HK-2 (cell line): ENCODE measurements around the gene ECHS1.
"Not testable (repeated sequence)": the region's sequence is repeated elsewhere in the genome, so short reads cannot be mapped to it uniquely, and the experiment has no call there.

Source experiments
- DNase-seq: peaks from one replicate; pipeline ENCODE4 v3.0.0-alpha.2; 2018; ENCODE audit not compliant: unreplicated experiment

ECHS1 gene

DNA sequence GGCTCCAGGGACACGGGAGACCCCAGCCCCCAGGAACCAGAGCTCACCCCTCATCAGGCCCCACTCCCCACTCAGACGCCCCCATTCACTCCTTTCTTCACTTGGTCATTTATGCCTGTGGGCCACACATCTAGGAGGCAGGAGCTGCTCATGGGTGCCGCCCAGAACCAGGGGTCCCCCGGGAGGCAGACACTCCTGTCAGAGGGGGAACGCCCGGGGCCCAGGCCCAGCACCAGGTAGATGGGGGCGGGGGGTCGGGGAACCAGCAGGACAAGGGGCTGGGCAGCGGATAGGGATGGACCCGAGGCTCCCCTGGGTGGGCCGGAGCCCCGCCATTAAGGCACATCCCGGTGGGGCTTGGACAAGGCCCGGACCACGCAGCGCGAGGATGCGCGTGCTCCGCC is 48.3 kb downstream of the ECHS1 start:
- DNase-seq: no peak

DNA sequence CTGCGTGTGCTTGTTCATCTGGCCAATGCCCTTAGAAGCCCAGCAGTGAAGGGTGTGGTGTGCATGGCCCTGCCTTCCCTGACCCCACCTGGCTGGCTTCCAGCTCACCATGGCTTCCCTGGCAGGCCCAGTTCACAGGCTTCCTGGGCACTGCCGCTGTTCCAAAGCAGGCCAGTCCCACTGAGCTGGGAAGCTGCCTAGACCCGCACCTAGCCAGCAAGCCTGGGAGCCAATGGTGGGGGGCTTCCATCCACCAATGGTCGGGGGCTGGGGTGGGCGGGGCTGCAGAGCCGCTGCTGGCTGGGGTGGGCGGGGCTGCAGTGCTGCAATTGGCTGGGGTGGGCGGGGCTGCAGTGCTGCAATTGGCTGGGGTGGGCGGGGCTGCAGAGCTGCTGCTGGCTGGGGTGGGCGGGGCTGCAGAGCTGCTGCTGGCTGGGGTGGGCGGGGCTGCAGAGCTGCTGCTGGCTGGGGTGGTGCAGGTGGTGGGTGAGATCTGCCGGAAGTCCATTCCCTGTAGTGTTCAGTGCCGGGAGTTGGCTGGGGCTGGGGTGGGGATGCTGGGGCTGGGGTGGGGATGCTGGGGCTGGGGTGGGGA is 48.9 kb downstream of the ECHS1 start:
- DNase-seq: peak; percentile 53

DNA sequence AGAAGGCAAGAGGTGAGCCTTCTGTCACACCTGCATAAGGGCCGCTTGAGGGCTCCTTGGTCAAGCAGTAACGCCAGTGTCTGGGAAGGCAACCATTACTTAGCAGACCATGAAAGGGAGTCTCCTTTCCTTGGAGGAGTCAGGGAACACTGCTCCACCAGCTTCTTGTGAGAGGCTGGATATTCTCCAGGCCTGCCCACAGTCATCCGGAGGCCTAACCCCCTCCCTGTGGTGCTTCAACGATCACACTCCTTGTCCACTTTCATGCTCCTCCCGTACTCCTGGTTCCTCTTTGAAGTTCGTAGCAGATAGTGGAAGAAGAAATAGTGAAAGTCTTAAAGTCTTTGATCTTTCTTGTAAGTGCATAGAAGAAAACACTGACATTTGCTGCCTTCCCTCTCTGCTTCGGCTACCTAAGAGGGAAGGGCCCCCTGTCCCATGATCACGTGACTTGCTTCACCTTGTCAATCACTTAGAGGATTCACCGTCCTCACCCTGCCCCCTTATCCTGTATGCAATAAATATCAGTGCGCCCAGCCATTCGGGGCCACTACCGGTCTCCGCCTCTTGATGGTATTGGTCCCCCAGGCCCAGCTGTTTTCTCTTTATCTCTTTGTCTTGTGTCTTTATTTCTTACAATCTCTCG is 51.0 kb downstream of the ECHS1 start:
- DNase-seq: not testable (repeated sequence)

DNA sequence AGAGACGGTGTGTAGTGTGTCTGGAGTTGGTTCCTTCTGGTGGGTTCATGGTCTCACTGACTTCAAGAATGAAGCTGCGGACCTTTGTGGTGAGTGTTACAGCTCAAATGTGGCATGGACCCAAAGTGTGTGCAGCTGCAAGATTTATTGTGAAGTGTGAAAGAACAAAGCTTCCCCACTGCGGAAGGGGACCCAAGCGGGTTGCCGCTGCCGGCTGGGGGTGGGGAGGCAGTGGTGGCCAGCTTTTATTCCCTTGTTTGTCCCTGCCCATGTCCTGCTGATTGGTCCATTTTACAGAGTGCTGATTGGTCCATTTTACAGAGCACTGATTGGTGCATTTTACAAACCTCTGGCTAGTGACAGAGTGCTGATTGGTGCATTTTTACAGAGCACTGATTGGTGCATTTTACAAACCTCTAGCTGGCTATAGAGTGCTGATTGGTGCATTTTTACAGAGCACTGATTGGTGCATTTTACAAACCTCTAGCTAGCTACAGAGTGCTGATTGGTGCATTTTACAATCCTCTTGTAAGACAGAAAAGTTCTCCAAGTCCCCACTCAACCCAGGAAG is 52.2 kb downstream of the ECHS1 start:
- DNase-seq: not testable (repeated sequence)

DNA sequence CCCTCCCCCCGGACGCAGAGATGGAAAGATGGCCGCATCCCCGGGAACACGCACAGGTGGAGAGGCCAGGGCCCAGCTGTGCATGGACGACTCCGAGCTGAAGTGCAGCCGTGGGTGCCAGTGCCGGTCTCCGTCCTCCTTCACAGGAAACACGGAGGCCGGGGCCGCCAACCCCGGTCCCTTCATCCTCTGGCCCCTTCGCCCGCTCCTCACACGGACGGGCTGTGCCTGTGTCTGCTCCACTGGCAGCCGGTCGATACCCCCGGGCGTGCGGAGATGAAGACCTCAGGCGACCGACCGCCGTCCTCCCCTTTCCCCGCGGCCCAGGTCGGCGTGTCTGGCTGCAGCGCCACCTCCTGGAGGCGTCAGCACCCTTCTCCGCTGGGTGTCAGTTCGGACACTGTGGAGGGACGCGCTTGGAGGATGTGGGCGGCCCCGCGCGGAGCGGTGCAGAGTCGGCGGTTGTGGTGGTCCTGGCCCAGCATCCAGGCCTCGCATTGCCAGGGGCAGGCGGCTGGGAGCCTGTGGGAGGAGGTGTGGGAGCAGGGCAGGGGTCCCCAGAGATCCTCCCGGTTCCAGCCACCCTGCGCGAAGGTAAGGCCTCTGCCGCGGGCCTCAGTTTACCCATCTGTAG is 54.5 kb downstream of the ECHS1 start:
- peak; percentile 85 for DNase-seq

DNA sequence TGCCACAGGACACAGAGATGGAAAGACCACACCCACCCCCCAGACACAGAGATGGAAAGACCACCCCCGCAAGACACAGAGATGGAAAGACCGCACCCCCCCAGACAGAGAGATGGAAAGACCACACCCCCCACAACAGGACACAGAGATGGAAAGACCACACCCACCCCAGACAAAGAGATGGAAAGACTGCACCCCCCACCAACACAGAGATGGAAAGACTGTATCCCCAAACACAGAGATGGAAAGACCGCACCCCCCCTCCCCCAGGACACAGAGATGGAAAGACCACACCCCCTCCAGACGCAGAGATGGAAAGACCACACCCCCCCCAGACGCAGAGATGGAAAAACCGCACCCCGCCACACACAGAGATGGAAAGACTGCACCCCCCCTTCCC is 56.4 kb downstream of the ECHS1 start:
- DNase-seq: no peak

DNA sequence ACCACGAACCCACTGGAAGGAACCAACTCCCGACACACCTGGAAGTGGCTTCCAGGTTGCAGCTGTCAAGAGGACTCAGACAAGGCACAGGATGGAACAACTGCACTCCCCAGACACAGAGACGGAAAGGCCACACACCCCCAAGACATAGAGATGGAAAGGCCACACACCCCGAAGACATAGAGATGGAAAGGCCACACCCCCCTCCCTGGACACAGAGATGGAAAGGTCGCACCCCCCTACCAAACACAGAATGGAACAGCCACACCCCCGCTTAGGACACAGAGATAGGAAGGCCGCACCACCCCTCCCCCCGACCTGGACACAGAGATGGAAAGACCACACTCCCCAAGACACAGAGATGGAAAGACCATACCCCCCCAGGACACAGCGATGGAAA is 56.9 kb downstream of the ECHS1 start:
- DNase-seq: no peak

DNA sequence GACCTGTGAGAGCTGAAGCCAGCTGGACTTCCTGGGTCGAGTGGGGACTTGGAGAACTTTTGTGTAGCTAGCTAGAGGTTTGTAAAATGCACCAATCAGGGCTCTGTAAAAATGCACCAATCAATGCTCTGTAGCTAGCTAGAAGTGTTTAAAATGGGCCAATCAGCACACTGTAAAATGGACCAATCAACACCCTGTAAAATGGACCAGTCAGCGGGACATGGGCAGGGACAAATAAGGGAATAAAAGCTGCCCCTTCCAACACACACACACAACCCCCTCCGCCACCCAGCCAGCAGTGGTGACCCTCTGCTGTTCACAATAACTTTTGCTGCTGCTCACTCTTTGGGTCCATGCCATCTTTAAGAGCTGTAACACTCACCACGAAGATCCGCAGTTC is 57.3 kb downstream of the ECHS1 start:
- DNase-seq: no peak

DNA sequence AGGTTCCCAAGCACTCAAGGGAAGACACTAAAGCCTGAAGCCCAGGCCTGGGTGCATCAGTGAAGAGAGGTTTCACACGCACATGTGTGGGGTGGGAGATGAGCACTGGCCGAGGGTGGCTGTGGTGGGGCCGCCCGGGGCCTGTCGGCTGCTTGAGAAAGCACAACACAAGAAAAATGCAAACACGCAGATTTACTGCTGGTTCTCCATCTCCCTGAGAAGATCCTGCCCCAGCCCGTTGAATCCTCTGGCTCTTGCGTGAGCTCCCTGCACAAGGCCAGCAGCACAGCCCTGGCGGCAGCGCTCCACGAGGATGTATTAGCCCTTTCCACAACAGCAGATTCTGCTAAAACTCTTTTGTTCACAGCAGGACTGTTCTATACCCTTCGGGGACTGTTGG is 58.2 kb downstream of the ECHS1 start:
- DNase-seq: no peak

DNA sequence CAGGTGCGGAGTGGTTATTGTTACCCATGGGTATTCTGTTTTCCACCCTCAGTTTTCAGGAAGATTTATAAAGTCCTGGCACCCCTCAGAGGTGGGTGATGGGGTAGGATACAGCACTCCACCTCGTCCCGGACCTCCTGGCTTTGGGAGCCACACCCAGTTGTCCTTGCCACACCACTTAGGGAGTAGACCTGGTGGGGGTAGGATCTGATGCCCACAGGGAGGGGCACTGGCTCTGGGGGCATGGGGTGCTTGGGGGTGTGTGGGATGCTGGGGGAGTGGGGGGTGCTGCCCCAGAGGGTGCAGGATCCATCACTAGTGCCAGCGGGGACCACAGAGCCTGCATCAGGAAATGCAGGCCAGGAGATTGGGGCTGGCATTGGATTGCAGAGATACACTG is 60.0 kb downstream of the ECHS1 start:
- DNase-seq: no peak

DNA sequence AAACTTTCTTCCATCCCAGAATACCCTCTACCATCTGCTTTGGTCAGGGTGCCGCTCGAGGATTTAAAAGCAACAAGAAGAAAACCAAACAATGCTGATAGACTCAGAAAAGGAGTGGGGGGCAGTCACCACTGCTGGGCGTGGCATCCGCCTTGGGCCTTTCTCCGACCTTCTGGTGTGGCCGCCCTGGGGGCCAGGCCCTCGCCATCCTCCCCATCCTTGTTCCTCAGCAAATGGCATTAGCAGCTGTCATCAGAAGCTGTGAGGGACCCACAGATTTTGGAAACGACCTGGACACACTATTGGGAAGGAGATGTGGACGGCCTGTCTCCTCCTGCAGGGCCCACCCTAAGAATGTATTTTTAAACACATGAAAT is 60.4 kb downstream of the ECHS1 start:
- no peak for DNase-seq
